GM12892 (cell line): ENCODE data around the gene TMEM45B.
"Not testable (repeated sequence)": the region's sequence is repeated elsewhere in the genome, so short reads cannot be mapped to it uniquely, and the experiment has no call there.

Experiments
- DNase-seq: peaks from one replicate; pipeline ENCODE4 v3.0.0; 2011; ENCODE audit not compliant: insufficient read length
- FAIRE-seq: peaks from 2 replicates; lab custom pipeline; 2011; peaks lifted over from hg19 to GRCh38; lab: Jason Lieb, UNC
- POLR2A ChIP-seq: IDR thresholded peaks from 2 replicates; pipeline ENCODE4 v1.6.1; 2011; ENCODE audit warnings: low read depth, low read length, control low read depth
- POLR2AphosphoS5 ChIP-seq: IDR thresholded peaks from 2 replicates; pipeline ENCODE4 v1.6.1; 2011; ENCODE audit warnings: low read depth, low read length, control low read depth
- TAF1 ChIP-seq: IDR thresholded peaks from 2 replicates; pipeline ENCODE4 v1.6.1; 2011; ENCODE audit warnings: low read depth, mild to moderate bottlenecking, control low read depth, low read length, borderline replicate concordance

The TMEM45B gene

GRCh38 chr11:129787532-129788155 lies 28.0 kb upstream of the TMEM45B start:
- DNase-seq (no peak), FAIRE-seq (no peak)
- TF ChIP-seq POLR2A (no peak), POLR2AphosphoS5 (no peak), TAF1 (no peak)

- DNase-seq, result no peak
- no peak for TF ChIP-seq TAF1
- no peak for TF ChIP-seq POLR2A
- FAIRE-seq, result no peak
These were observed 27.4 kb upstream of the TMEM45B start for GRCh38 chr11:129788278-129788677.

- no peak for FAIRE-seq
- TF ChIP-seq TAF1, result no peak
- no peak for TF ChIP-seq POLR2AphosphoS5
- no peak for TF ChIP-seq POLR2A
These were observed 25.5 kb upstream of the TMEM45B start for GRCh38 chr11:129790106-129790505.

GRCh38 chr11:129791515-129791914 lies 24.1 kb upstream of the TMEM45B start:
- TF ChIP-seq POLR2A (no peak), TAF1 (no peak), POLR2AphosphoS5 (no peak)
- FAIRE-seq (no peak), DNase-seq (no peak)

More at GRCh38 chr11:129790106-129790505, 25.5 kb upstream of the TMEM45B start:
- DNase-seq, result no peak

GRCh38 chr11:129792663-129793062 lies 23.0 kb upstream of the TMEM45B start:
- no peak for TF ChIP-seq POLR2AphosphoS5
- TF ChIP-seq POLR2A, result no peak
- TF ChIP-seq TAF1, result no peak
- DNase-seq, result no peak
- FAIRE-seq, result no peak

GRCh38 chr11:129795089-129795488 lies 20.6 kb upstream of the TMEM45B start:
- TF ChIP-seq TAF1 (no peak), POLR2A (no peak), POLR2AphosphoS5 (no peak)
- FAIRE-seq, result no peak
- no peak for DNase-seq

DNA sequence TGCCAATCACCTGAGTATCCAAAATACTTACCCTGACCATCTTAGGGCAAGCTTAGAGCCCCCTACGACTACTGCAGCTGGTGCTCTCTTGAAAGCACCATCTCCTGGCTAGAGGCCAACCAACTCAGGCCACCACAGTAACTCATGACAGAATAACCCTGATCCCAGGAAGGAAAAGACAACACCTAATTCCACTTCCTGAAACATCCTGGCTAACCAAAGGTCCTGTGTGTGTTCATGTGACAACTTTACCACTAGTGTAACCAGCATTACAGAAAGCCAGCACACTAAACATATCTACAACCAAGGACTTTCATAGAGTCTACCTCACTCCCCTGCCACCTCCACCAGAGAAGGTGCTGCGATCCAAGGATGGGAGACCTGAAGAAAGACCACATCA lies 17.4 kb upstream of the TMEM45B start:
- FAIRE-seq (no peak), DNase-seq (no peak)
- TF ChIP-seq TAF1, result no peak
- no peak for TF ChIP-seq POLR2A
- TF ChIP-seq POLR2AphosphoS5, result no peak

DNA sequence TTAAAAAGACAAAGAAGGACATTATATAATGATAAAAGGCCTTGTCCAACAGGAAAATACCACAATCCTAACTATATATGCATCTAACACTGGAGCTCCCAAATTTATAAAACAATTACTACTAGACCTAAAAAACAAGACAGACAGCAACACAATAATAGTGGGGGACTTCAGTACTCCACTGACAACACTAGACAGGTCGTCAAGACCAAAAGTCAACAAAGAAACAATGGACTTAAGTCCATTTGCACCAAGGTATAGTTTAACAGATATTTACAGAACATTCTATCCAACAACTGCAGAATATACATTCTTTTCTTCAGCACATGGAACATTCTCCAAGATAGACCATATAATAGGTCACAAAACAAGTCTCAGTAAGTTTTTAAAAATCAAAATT lies 15.5 kb upstream of the TMEM45B start:
- DNase-seq, FAIRE-seq: not testable (repeated sequence)

GRCh38 chr11:129800655-129801054 lies 15.0 kb upstream of the TMEM45B start:
- no peak for DNase-seq
- no peak for FAIRE-seq
- TF ChIP-seq POLR2A (no peak), POLR2AphosphoS5 (no peak), TAF1 (no peak)

DNA sequence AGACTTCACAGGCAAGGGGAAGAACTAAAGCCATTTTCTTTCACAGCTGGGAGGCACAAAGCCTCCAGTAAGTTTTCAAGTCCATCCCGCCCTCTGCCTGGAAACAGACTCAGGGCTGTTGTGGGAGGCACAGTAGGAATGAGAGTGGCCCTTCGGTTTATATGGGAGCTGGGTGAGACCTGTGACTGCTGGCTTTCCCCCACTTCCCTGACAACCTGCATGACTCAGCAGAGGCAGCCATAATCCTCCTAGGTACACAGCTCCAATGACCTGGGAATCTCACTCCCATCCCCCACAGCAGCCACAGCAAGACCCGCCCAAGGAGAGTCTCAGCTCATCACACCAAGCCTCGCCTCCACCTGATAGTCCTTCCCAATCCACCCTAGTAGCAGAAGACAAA lies 12.1 kb upstream of the TMEM45B start:
- TF ChIP-seq POLR2A (no peak), TAF1 (no peak), POLR2AphosphoS5 (no peak)
- FAIRE-seq (no peak), DNase-seq (no peak)

DNA sequence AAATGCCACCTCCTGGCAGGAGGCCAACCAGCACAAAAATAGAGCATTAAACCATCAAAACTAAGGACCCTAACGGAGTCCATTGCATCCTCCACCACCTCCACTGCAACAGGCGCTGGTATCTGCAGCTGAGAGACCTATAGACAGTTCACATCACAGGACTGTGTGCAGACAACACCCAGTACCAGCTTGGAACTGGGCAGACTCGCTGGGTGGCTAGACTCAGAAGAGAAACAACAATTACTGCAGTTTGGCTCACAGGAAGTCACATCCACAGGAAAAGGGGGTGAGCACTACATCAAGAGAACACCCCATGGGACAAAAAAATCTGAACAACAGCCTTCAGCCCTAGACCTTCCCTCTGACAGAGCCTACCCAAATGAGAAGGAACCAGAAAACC lies 11.6 kb upstream of the TMEM45B start:
- DNase-seq, result no peak
- TF ChIP-seq POLR2A, result no peak
- TF ChIP-seq TAF1, result no peak
- no peak for TF ChIP-seq POLR2AphosphoS5
- no peak for FAIRE-seq

GRCh38 chr11:129808241-129808640 lies 7.4 kb upstream of the TMEM45B start:
- DNase-seq, FAIRE-seq: not testable (repeated sequence)
